Cardiac septum (tissue), 1 donor: ENCODE results near the gene SYT5. TPM values are rescaled to one million over a fixed set of nuclear protein-coding genes. Genes with fewer than 3 reads are reported as not detected.

Source experiments
- DNase-seq: peaks from one replicate; pipeline ENCODE4 v3.0.0-alpha.2; 2020; ENCODE audit warnings: low spot score
- intact Hi-C: fragments of 100-400 bp; cut with DNase I; formaldehyde crosslinking; loops from one replicate; pipeline ENCODE4 v1.14.0; 2022
- total RNA-seq: library from RNA; stranded (reverse); fragmentation: NEBNext Ultra II Directional; extraction: Animal tissue kit (Norgen Biotek cat#: 25700); gene quantifications from one replicate; pipeline ENCODE4 v1.2.1, GENCODE V29; 2021
- donor health status: DM: no; HTN: no; CAD: no.

SYT5 gene
- total RNA-seq, 1 donor from 2014 or later, result 0.30 TPM

GRCh38 chr19:55153652-55154264, 26.3 kb downstream of the SYT5 start:
- intact Hi-C loops, result no loop called here
- no peak for DNase-seq

GRCh38 chr19:55152017-55152416, 28.1 kb downstream of the SYT5 start:
- intact Hi-C loops, result no loop called here
- DNase-seq, result no peak

GRCh38 chr19:55149078-55150003, 30.7 kb downstream of the SYT5 start, which contains the start of gene TNNT1:
Gene TNNT1, minus strand, starts transcription at chr19:55149206. Its CDS starts 2,049 bp downstream, at chr19:55147157.
- no peak for DNase-seq
- intact Hi-C loops, result no loop called here

DNA sequence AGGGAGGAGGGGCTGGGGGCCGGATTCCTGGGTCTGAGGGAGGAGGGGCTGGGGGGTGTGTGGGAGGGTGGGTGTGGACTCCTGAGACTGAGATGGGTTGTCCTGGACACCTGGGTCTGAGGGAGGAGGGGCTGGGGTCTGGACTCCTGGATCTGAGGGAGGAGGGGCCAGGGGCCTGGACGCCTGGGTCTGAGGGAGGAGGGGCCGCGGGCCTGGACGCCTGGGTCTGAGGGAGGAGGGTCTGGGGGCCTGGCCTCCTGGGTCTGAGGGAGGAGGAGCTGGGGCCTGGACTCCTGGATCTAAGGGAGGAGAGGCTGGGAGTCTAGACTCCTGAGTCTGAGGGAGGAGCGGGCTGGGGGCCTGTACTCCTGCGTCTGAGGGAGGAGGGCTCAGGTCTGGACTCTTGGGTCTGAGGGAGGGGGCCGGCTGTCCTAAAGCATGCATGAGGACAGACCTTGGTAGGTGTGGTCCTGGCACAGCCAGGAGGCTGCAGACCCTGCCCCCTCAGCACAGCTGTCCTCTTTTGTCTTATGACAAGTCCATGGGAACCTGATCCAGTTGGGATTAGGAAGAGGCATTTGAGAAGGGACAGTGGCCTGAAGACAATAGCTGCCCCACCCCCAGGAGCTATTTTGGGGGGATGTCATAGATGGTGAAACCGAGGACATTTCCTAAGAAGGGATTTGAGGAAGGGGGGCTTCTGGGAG, 32.4 kb downstream of the SYT5 start:
- DNase-seq, result no peak
- intact Hi-C loops, result no loop called here

DNA sequence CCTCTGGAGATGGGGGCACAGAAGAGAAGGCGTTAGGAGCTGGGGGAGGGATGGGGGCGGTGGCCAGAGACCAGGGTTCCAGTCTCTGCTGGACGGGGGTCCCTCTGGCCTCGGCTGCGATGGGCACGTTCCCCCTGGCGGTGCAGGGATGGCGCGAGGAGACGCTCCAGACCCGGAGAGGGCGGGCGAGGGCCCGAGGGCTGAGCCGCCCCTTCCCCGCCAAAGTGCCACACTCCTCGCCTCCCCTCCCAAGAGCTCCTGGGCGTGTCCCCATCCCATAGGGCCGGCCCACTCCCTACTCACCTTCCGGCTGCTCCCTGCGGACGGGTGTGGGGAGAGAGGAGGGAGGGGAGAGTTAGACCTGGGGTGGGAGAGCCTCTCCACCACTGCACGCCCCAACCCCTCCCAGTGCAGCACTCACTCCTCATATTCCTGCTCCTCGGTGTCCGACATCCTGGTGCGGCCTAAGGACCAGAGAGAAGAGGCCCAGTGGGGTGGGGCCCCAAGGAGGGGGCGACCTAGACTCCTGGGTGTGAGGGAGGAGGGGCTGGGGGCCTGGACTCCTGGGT, 33.3 kb downstream of the SYT5 start:
- no peak for DNase-seq
- intact Hi-C loops, result no loop called here

GRCh38 chr19:55146078-55146704, 33.9 kb downstream of the SYT5 start:
- no peak for DNase-seq
- intact Hi-C loops, result no loop called here

GRCh38 chr19:55145232-55145631, 34.9 kb downstream of the SYT5 start:
- DNase-seq, result no peak
- intact Hi-C loops, result no loop called here

GRCh38 chr19:55141696-55142095, 38.4 kb downstream of the SYT5 start:
- intact Hi-C loops, result loop anchor here (5.0 kb wide), 1 partner anchor 266 kb away; the partner anchor contains the start of gene UBE2S
- DNase-seq, result no peak

- intact Hi-C loops, result no loop called here
Measured at GRCh38 chr19:55137915-55138314, 42.2 kb downstream of the SYT5 start.

GRCh38 chr19:55136399-55137102, 43.5 kb downstream of the SYT5 start:
- no peak for DNase-seq
- intact Hi-C loops, result no loop called here

More at GRCh38 chr19:55137915-55138314, 42.2 kb downstream of the SYT5 start:
- no peak for DNase-seq

- intact Hi-C loops, result no loop called here
- no peak for DNase-seq
Measured at GRCh38 chr19:55134736-55135135, 45.4 kb downstream of the SYT5 start.

GRCh38 chr19:55133639-55134444, 46.2 kb downstream of the SYT5 start:
- intact Hi-C loops, result no loop called here
- no peak for DNase-seq

- intact Hi-C loops, result no loop called here
- DNase-seq, result no peak
Measured at GRCh38 chr19:55132453-55133129, 47.5 kb downstream of the SYT5 start.

- no peak for DNase-seq
- intact Hi-C loops, result no loop called here
Measured at GRCh38 chr19:55131421-55131820, 48.7 kb downstream of the SYT5 start.
